ENCODE data around the gene SP5. TPM values are rescaled to one million over a fixed set of nuclear protein-coding genes. Genes with fewer than 3 reads are reported as not detected.
A peak's percentile ranks its signal among the peaks of the same experiment; 100 is the strongest.
"Not testable (repeated sequence)": the region's sequence is repeated elsewhere in the genome, so short reads cannot be mapped to it uniquely, and the experiment has no call there.

SP5 gene
- total and polyA plus RNA-seq, 9 of the 15 experiments (the other 6 are each of a cell fraction or from before 2014, with no cell fraction given): 0.03 to 1.7 (median 0.16) TPM; not detected in 1

DNA sequence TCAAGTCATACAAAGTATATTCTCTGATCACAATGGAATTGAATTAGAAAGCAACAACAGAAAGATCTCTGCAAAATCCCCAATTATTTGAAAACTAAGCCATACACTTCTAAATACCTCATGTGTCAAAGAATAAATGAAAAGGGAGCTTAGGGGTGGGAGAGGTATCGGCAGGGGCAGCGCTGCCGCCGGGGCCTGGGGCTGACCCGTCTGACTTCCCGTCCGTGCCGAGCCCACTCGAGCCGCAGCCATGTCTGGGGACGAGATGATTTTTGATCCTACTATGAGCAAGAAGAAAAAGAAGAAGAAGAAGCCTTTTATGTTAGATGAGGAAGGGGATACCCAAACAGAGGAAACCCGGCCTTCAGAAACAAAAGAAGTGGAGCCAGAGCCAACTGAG, 36.4 kb downstream of the SP5 start:
- intact Hi-C loops (cut with micrococcal nuclease); CTCF ChIA-PET (ENCODE audit: low intra/inter-chr PET ratio): not testable (repeated sequence)

GRCh38 chr2:170761572-170761971, 46.4 kb downstream of the SP5 start:
- H3K36me3 ChIP-seq (ENCODE audit: control insufficient read depth, insufficient read depth, low read length): no peaks in the 10 kb centered on the region
- H3K4me1 ChIP-seq (replicated peaks in 1 of 2; ENCODE audit: control insufficient read depth in 2 of 2, insufficient read depth in 2 of 2, low read length in 2 of 2): peaks cover 4 to 17% of the 10 kb centered on the region in 2 experiments; a peak in 3 of 5 replicates
- peak overlapping the region; percentile 43; the same call in 1 of the 2 replicates for H2AFZ ChIP-seq (ENCODE audit: low read depth, low read length)
- BruUV-seq (replicated peaks): no TSS peak
- no peaks in the 10 kb centered on the region for H3K27me3 ChIP-seq (ENCODE audit: control insufficient read depth in 2 of 2, insufficient read depth in 2 of 2, low read length in 2 of 2)
- ChIA-PET POLR2A (interaction anchor here (0.8 to 1.4 kb wide), 3 partner anchors 8 to 17 kb away, joined by 3 to 5 read pairs (median 3); partner anchors contain the start of gene ERICH2), CTCF (ENCODE audit: low intra/inter-chr PET ratio) (no interaction called here)
- in situ Hi-C loops (cut with MboI) (no loop called here), intact Hi-C loops (cut with micrococcal nuclease) (no loop called here)
- H3K4me3 ChIP-seq: no peak overlapping the region
- ATAC-seq: peak; percentile 29; the same call in 2 of the 3 replicates
- H3K9me1 ChIP-seq (ENCODE audit: control insufficient read depth, insufficient read depth, low read length): no peaks in the 10 kb centered on the region
- DNase-seq (ENCODE audit: extremely low read depth in 1 of 4, low spot score in 3 of 4): no peak
- H3K79me2 ChIP-seq (ENCODE audit: control insufficient read depth, insufficient read depth, low read length): no peaks in the 10 kb centered on the region
- no peak overlapping the region for H3K4me2 ChIP-seq (ENCODE audit: insufficient read depth, low read length)
- H4K20me1 ChIP-seq (replicated peaks; ENCODE audit: control insufficient read depth, insufficient read depth, low read length): no peaks in the 10 kb centered on the region
- 0 out of 2 replicates have a peak, but pooled peaks have one; percentile 3 for TF ChIP-seq MAFF (IDR thresholded peaks at IDR 0.05; ENCODE audit: low read length)
- 0 out of 2 replicates have a peak, but pooled peaks have one; percentile 25 for TF ChIP-seq ZNF316 (IDR thresholded peaks at IDR 0.05)
- peak; percentile 35; the same call in 1 of the 2 replicates for TF ChIP-seq C11orf30 (IDR thresholded peaks at IDR 0.05; ENCODE audit: low read depth)
- TF ChIP-seq CEBPB (tag; IDR thresholded peaks at IDR 0.05): peak; percentile 62; the same call in 1 of the 2 replicates
- TF ChIP-seq, protein P1, sequence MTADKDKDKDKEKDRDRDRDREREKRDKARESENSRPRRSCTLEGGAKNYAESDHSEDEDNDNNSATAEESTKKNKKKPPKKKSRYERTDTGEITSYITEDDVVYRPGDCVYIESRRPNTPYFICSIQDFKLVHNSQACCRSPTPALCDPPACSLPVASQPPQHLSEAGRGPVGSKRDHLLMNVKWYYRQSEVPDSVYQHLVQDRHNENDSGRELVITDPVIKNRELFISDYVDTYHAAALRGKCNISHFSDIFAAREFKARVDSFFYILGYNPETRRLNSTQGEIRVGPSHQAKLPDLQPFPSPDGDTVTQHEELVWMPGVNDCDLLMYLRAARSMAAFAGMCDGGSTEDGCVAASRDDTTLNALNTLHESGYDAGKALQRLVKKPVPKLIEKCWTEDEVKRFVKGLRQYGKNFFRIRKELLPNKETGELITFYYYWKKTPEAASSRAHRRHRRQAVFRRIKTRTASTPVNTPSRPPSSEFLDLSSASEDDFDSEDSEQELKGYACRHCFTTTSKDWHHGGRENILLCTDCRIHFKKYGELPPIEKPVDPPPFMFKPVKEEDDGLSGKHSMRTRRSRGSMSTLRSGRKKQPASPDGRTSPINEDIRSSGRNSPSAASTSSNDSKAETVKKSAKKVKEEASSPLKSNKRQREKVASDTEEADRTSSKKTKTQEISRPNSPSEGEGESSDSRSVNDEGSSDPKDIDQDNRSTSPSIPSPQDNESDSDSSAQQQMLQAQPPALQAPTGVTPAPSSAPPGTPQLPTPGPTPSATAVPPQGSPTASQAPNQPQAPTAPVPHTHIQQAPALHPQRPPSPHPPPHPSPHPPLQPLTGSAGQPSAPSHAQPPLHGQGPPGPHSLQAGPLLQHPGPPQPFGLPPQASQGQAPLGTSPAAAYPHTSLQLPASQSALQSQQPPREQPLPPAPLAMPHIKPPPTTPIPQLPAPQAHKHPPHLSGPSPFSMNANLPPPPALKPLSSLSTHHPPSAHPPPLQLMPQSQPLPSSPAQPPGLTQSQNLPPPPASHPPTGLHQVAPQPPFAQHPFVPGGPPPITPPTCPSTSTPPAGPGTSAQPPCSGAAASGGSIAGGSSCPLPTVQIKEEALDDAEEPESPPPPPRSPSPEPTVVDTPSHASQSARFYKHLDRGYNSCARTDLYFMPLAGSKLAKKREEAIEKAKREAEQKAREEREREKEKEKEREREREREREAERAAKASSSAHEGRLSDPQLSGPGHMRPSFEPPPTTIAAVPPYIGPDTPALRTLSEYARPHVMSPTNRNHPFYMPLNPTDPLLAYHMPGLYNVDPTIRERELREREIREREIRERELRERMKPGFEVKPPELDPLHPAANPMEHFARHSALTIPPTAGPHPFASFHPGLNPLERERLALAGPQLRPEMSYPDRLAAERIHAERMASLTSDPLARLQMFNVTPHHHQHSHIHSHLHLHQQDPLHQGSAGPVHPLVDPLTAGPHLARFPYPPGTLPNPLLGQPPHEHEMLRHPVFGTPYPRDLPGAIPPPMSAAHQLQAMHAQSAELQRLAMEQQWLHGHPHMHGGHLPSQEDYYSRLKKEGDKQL (CRISPR knock-in tag; IDR thresholded peaks at IDR 0.05; ENCODE audit: borderline replicate concordance): no peak
- TF ChIP-seq ZNF274 (IDR thresholded peaks at IDR 0.05; ENCODE audit: borderline replicate concordance, low read depth, low read length): no peak
- TF ChIP-seq NFE2 (IDR thresholded peaks at IDR 0.05; ENCODE audit: low read depth): peak; percentile 52
- H3K27ac ChIP-seq (ENCODE audit: extremely low read depth, low read depth, low read length): no peak overlapping the region; the same call in 2 of the 3 replicates
- no peak for FAIRE-seq
- H3K9ac ChIP-seq (ENCODE audit: insufficient read depth in 1 of 2, low read depth in 2 of 2, low read length in 2 of 2): no peak overlapping the region
- no peaks in the 10 kb centered on the region for H3K9me3 ChIP-seq (replicated peaks; ENCODE audit: control insufficient read depth, insufficient read depth, low read depth, low read length)

More for the DNA sequence above, 36.4 kb downstream of the SP5 start:
- H3K9me3 ChIP-seq (replicated peaks; ENCODE audit: control insufficient read depth, insufficient read depth, low read depth, low read length); H3K9ac ChIP-seq (ENCODE audit: insufficient read depth in 1 of 2, low read depth in 2 of 2, low read length in 2 of 2); in situ Hi-C loops (cut with MboI); POLR2A ChIA-PET; H4K20me1 ChIP-seq (replicated peaks; ENCODE audit: control insufficient read depth, insufficient read depth, low read length); H3K27me3 ChIP-seq (ENCODE audit: control insufficient read depth in 2 of 2, insufficient read depth in 2 of 2, low read length in 2 of 2); H3K4me2 ChIP-seq (ENCODE audit: insufficient read depth, low read length); H3K36me3 ChIP-seq (ENCODE audit: control insufficient read depth, insufficient read depth, low read length); BruUV-seq (replicated peaks); H3K79me2 ChIP-seq (ENCODE audit: control insufficient read depth, insufficient read depth, low read length); H2AFZ ChIP-seq (ENCODE audit: low read depth, low read length); DNase-seq (ENCODE audit: extremely low read depth in 1 of 4, low spot score in 3 of 4); H3K4me3 ChIP-seq; H3K27ac ChIP-seq (ENCODE audit: extremely low read depth, low read depth, low read length); H3K9me1 ChIP-seq (ENCODE audit: control insufficient read depth, insufficient read depth, low read length): not testable (repeated sequence)
- 86% methylated on average over 4 of the region's 12 CpGs for WGBS (ENCODE audit: insufficient coverage, low coverage, missing lambda C conversion rate)
- FAIRE-seq (peak; percentile 35), ATAC-seq (peak; percentile 64; the same call in 2 of the 3 replicates)
- H3K4me1 ChIP-seq (replicated peaks in 1 of 2; ENCODE audit: control insufficient read depth in 2 of 2, insufficient read depth in 2 of 2, low read length in 2 of 2): peaks cover 0 to 13% of the 10 kb centered on the region in 2 experiments; a peak in 3 of 5 replicates
